Esophagus muscularis mucosa (tissue), 3 donors: ENCODE results near the gene MTM1.

Source experiments
- POLR2A ChIP-seq: fragments of 450-650 bp; IDR thresholded peaks from one replicate; pipeline ENCODE4 v1.6.1; 2017; ENCODE audit warnings: antibody characterized with exemption, moderate library complexity, mild to moderate bottlenecking, low read depth
- TF ChIP-seq, protein P1 (sequence below), 3 experiments: fragments of 200-600 bp in 2 of 3; fragments of 450-650 bp in 1 of 3; sonication (generic) in 2 of 3; IDR thresholded peaks; one replicate each; pipeline ENCODE4 v1.5.1; 2017 to 2019; ENCODE audit warnings: antibody characterized with exemption in 3 of 3, mild to moderate bottlenecking in 2 of 3, moderate library complexity in 1 of 3

DNA sequence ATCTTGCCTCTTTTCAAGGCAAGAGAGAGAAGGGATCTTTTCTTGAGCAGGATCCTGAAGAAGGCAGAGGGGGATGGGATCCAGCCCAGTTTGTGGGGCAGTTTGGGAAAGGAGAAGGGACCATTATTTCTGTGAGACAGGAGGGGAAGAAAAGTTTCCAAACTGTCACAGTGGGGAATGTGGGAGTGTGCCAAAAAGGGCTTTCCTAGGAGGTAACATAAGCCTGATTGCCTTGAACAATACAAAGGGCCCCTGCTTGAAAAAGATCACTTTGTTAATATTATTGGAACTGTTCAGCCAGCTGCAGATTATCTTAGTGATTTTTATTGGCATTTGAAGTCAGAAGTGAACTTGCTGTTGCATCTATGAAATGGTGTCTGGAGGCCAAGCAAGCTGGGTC lies 55.2 kb downstream of the MTM1 start:
- TF ChIP-seq POLR2A: no peak
- TF ChIP-seq, protein P1, sequence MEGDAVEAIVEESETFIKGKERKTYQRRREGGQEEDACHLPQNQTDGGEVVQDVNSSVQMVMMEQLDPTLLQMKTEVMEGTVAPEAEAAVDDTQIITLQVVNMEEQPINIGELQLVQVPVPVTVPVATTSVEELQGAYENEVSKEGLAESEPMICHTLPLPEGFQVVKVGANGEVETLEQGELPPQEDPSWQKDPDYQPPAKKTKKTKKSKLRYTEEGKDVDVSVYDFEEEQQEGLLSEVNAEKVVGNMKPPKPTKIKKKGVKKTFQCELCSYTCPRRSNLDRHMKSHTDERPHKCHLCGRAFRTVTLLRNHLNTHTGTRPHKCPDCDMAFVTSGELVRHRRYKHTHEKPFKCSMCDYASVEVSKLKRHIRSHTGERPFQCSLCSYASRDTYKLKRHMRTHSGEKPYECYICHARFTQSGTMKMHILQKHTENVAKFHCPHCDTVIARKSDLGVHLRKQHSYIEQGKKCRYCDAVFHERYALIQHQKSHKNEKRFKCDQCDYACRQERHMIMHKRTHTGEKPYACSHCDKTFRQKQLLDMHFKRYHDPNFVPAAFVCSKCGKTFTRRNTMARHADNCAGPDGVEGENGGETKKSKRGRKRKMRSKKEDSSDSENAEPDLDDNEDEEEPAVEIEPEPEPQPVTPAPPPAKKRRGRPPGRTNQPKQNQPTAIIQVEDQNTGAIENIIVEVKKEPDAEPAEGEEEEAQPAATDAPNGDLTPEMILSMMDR (IDR thresholded peaks at IDR 0.05): no peak
